SIG-M5 treated with dmso at 0.1 percent for 504 hours (cell line): Measurements from ENCODE around the gene PTPRR.

Experiments
- DNase-seq: peaks from one replicate; lab custom pipeline; 2025; ENCODE audit not compliant: unreplicated experiment; lab: John Stamatoyannopoulos, UW

Gene PTPRR

GRCh38 chr12:70920251-70920851 is at the start of gene PTPRR:
Gene PTPRR (minus strand): TSS chr12:70920738. CDS start chr12:70920390, 348 bp downstream.
- no peak for DNase-seq

GRCh38 chr12:70966996-70967790 is 46.7 kb upstream of the PTPRR start:
- DNase-seq: no peak

- no peak for DNase-seq
Observed at GRCh38 chr12:70966046-70966445, 45.5 kb upstream of the PTPRR start.

GRCh38 chr12:70964867-70965510 is 44.5 kb upstream of the PTPRR start:
- DNase-seq: no peak

GRCh38 chr12:70963081-70963660 is 42.6 kb upstream of the PTPRR start:
- no peak for DNase-seq

GRCh38 chr12:70962226-70962794 is 41.8 kb upstream of the PTPRR start:
- DNase-seq: peak; percentile 9

- DNase-seq: no peak
Observed at GRCh38 chr12:70960484-70960883, 39.9 kb upstream of the PTPRR start.

- DNase-seq: no peak
Observed at GRCh38 chr12:70955415-70955814, 34.9 kb upstream of the PTPRR start.

- no peak for DNase-seq
Observed at GRCh38 chr12:70950451-70950850, 29.9 kb upstream of the PTPRR start.

GRCh38 chr12:70948976-70949336 is 28.4 kb upstream of the PTPRR start:
- no peak for DNase-seq

- DNase-seq: no peak
Observed at GRCh38 chr12:70948236-70948975, 27.9 kb upstream of the PTPRR start.

GRCh38 chr12:70936203-70936813 is 15.8 kb upstream of the PTPRR start:
- no peak for DNase-seq

GRCh38 chr12:70933133-70933532 is 12.6 kb upstream of the PTPRR start:
- DNase-seq: no peak

GRCh38 chr12:70929029-70929428 is 8.5 kb upstream of the PTPRR start:
- DNase-seq: no peak

- DNase-seq: no peak
Observed at GRCh38 chr12:70928071-70928470, 7.5 kb upstream of the PTPRR start.

GRCh38 chr12:70927356-70927755 is 6.8 kb upstream of the PTPRR start:
- no peak for DNase-seq

- no peak for DNase-seq
Observed at GRCh38 chr12:70925539-70925938, 5.0 kb upstream of the PTPRR start.

- DNase-seq: no peak
Observed at GRCh38 chr12:70920891-70921290, 353 bp upstream of the PTPRR start.

- DNase-seq: peak; percentile 9
Observed at GRCh38 chr12:70919597-70920035, 922 bp downstream of the PTPRR start.

GRCh38 chr12:70919176-70919575 is 1.4 kb downstream of the PTPRR start:
- DNase-seq: no peak
